OCI-LY3 (cell line): ENCODE data around the gene DOK1.

Experiments used
- EZH2phosphoT487 ChIP-seq: fragments of 200-600 bp; shearing (Covaris generic); IDR thresholded peaks from 2 replicates; pipeline ENCODE4 v1.6.1; 2018; ENCODE audit warnings: antibody characterized with exemption, mixed run types, low read depth
- TF ChIP-seq, protein P1 (sequence below): fragments of 200-600, 300-600 bp; sonication (generic); IDR thresholded peaks from 2 replicates; pipeline ENCODE4 v1.5.1; 2014; ENCODE audit warnings: antibody characterized with exemption, low read length, low read depth

DNA sequence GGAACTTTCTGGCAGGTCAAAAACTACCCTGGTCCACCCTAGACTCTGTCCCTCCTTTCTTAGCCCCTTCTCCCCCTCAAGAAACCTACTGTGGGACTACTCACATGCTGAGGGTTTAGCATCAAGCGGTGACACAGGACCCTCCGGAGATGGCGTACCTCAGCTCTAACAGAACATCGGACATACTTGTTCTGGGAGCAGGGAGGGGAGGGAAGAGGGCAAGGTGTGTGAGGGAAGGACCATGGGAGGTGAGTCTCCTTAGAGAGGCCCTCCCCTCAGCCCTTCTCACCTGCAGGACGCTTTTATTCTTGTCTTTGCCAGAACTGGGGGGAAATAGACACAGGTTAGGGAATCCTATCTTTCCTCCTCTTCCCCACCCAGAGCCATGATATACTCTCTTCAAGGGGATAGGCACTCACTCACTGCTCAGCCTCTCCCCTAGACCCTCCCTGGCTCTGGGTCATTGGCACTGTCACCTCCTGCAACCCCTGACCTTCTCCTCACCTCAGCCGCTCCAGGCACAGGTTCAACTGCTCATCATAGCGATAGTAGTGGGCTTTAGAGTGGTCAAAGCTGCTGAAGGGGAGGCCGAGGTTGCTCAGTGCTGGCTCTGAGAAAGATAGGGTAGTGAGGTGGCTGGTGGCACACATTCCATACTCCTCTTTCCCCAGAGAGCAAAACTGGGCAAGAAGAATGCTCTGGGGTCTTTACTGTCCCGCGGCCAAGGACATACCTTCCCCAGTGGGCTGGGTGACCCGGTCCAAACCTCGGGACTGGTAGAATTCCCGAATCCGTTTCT, 48.9 kb upstream of the DOK1 start:
- TF ChIP-seq, protein P1, sequence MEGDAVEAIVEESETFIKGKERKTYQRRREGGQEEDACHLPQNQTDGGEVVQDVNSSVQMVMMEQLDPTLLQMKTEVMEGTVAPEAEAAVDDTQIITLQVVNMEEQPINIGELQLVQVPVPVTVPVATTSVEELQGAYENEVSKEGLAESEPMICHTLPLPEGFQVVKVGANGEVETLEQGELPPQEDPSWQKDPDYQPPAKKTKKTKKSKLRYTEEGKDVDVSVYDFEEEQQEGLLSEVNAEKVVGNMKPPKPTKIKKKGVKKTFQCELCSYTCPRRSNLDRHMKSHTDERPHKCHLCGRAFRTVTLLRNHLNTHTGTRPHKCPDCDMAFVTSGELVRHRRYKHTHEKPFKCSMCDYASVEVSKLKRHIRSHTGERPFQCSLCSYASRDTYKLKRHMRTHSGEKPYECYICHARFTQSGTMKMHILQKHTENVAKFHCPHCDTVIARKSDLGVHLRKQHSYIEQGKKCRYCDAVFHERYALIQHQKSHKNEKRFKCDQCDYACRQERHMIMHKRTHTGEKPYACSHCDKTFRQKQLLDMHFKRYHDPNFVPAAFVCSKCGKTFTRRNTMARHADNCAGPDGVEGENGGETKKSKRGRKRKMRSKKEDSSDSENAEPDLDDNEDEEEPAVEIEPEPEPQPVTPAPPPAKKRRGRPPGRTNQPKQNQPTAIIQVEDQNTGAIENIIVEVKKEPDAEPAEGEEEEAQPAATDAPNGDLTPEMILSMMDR = no peak
- no peak for TF ChIP-seq EZH2phosphoT487
